ENCODE measurements around the gene ALAS1. TPM values are rescaled to one million over a fixed set of nuclear protein-coding genes. Genes with fewer than 3 reads are reported as not detected.

Gene ALAS1
- total and polyA plus RNA-seq, 12 donors, result 64.9 to 3,700 (median 650) TPM

DNA sequence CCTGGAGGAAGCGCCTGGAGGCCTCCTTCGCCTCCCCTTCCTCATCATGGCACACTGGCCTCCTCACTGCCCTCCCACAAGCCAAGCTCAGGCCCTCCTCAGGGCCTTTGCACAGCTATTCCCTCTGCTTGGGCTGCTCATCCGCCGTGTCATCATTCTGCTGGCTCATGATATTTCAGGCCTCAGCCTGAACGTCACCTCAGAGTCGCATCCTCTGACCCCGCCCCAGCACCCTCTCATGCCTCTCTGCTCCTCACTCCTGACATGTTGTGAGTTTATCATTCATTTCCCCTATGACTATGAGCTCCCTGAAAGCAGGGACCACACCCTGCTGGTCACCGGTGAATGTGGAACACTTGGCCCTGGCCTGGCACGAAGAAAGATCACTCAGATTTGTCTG lies 23.1 kb upstream of the ALAS1 start:
- H3K36me3 ChIP-seq (replicated peaks in 1 of 2), result no peaks in the 10 kb centered on the region
- DNase-seq, result peak in 1 of 7 donors; percentile 35
- TF ChIP-seq POLR2A (IDR thresholded peaks at IDR 0.05), result no peak
- TF ChIP-seq, protein P1, sequence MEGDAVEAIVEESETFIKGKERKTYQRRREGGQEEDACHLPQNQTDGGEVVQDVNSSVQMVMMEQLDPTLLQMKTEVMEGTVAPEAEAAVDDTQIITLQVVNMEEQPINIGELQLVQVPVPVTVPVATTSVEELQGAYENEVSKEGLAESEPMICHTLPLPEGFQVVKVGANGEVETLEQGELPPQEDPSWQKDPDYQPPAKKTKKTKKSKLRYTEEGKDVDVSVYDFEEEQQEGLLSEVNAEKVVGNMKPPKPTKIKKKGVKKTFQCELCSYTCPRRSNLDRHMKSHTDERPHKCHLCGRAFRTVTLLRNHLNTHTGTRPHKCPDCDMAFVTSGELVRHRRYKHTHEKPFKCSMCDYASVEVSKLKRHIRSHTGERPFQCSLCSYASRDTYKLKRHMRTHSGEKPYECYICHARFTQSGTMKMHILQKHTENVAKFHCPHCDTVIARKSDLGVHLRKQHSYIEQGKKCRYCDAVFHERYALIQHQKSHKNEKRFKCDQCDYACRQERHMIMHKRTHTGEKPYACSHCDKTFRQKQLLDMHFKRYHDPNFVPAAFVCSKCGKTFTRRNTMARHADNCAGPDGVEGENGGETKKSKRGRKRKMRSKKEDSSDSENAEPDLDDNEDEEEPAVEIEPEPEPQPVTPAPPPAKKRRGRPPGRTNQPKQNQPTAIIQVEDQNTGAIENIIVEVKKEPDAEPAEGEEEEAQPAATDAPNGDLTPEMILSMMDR (IDR thresholded peaks at IDR 0.05), result no peak
- WGBS, 4 donors, result 76 to 91% (median 83%) methylated on average over 8 to 9 of the region's 9 CpGs
- H3K4me3 ChIP-seq, result no peak overlapping the region
- no peak overlapping the region for H3K27ac ChIP-seq
- intact Hi-C loops (cut with DNase I), result no loop called here
- no peaks in the 10 kb centered on the region for H3K27me3 ChIP-seq
- H3K9me3 ChIP-seq (replicated peaks in 1 of 3), result no peaks in the 10 kb centered on the region
- peaks cover 9 to 19% of the 10 kb centered on the region in 2 donors for H3K4me1 ChIP-seq (replicated peaks in 1 of 2)

DNA sequence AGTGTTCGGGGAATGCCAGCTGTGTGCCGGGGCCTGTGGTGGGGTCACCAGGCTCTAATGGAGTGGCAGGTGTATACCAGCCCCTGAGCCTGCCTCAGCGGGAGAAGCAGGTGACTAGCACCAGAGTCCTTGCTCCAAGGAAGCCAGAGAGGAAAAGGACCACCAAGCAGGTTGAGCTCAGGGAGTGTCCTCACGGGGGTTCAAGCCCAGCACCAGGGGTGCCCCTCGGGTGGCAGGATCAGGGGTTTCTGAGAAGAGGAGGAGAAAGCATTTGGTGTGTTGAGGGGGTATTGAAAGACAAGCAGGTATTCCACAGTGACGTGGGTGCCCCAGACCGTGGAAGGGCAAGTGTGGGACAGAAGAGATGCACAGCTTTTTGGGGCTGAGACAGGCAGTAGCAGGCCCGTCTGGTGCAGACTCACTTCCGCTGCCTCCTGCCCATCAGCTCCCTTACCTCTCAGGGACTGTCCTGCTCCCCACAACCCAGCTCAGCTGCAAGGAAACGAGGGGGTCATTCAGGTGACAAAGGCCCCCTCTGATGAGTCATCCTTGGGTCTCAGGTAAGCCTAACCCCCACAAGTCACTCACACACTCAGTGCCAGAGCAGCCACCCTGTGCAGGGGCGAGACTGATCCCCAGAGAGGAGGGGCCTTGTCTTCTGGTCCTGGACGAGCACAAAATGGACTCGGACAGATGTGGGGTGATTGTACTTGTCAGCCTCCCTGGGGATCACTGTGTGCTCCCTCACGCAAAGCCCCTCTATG lies 22.4 kb upstream of the ALAS1 start:
- 90 to 96% (median 93%) methylated on average over 6 to 14 of the region's 14 CpGs for WGBS, 4 donors
- intact Hi-C loops (cut with DNase I), result no loop called here
- Histone ChIP-seq H3K9me3 (replicated peaks in 1 of 3) (no peaks in the 10 kb centered on the region), H3K36me3 (replicated peaks in 1 of 2) (no peaks in the 10 kb centered on the region), H3K27me3 (no peaks in the 10 kb centered on the region), H3K4me3 (no peak overlapping the region), H3K4me1 (replicated peaks in 1 of 2) (peaks cover 9 to 19% of the 10 kb centered on the region in 2 donors), H3K27ac (peak overlapping the region in 3 of 5 donors; percentile 89 to 96 (median 89))
- peak in 1 of 7 donors; percentile 17 for DNase-seq
- TF ChIP-seq, protein P1 (IDR thresholded peaks at IDR 0.05), result no peak
- TF ChIP-seq POLR2A (IDR thresholded peaks at IDR 0.05), result no peak

DNA sequence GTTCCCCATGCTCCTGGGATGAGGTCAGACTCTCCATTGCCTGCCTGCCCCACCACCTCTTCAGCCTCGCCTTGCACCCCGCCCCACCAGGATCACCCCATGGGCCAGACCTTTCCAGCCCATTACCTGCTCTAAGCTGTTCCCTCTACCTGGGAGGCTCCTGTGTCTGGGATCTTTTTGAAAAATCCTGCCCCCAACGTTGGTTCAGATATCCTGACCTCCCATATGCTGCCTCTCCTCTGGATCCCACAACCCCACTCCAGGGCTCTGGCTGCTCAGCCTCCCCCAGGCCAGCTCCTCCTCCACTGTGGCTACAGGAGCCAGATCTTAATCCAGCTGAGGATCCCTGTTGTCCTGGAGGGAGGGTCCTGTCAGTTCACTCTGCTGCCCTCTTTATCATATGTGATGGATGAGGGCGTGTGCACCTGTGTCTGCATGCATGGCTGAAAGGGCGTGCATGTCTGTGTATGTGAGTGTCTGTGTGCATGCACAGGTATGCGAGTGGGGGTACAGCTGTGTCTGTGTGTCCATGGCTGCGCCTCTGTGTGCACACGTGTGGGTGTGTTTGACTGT lies 21.7 kb upstream of the ALAS1 start:
- Histone ChIP-seq H3K9me3 (replicated peaks in 1 of 3) (no peaks in the 10 kb centered on the region), H3K4me1 (replicated peaks in 1 of 2) (peaks cover 12 to 21% of the 10 kb centered on the region in 2 donors), H3K4me3 (no peak overlapping the region), H3K27me3 (no peaks in the 10 kb centered on the region), H3K27ac (peak overlapping the region; percentile 59 to 96 (median 89)), H3K36me3 (replicated peaks in 1 of 2) (no peaks in the 10 kb centered on the region)
- TF ChIP-seq, protein P1 (IDR thresholded peaks at IDR 0.05), result no peak
- no peak for TF ChIP-seq POLR2A (IDR thresholded peaks at IDR 0.05)
- no peak for DNase-seq
- intact Hi-C loops (cut with DNase I), result no loop called here
- 81 to 85% (median 83%) methylated on average over 7 to 8 of the region's 8 CpGs for WGBS, 4 donors

DNA sequence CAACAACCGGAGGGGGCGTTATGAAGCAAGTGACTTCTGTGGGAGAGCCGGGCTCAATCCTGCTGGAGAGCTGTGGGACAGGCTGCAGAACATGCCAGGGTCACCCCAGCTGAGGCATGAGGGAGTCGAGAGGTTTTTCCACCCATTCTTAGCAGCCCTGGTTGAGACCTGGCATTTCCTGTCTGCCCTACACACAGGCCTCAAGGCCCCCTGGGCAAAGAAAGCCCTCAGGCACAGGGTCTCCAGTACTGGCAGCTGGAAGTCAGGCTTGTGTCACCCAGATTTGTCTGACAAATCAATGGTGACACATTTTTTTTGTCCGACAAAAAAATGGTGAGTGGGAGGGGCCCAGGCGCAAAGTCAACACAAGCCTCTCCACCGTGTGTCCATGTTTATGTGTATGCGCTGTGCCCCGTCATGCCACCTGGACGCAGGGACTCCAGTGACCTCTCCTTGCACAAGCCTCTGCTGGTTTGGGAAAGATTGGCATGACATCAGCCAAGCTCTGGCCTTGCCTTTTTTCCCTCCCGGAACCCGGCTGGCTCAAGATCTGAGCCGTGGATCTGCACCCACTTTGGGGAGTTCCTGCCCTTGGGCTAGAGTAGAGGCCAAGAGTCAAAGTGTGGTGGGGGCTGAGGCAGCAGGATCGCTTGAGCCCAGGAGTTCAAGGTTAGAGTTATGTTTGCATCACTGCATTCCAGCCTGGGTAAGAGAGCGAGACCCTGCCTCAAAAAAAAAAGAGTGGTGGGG lies 20.8 kb upstream of the ALAS1 start:
- intact Hi-C loops (cut with DNase I), result no loop called here
- DNase-seq, result peak; percentile 83 to 97 (median 93)
- Histone ChIP-seq H3K27ac (peak overlapping the region; percentile 62 to 96 (median 89)), H3K27me3 (no peaks in the 10 kb centered on the region), H3K9me3 (replicated peaks in 1 of 3) (no peaks in the 10 kb centered on the region), H3K4me1 (replicated peaks in 1 of 2) (peaks cover 20 to 29% of the 10 kb centered on the region in 2 donors), H3K36me3 (replicated peaks in 1 of 2) (no peaks in the 10 kb centered on the region), H3K4me3 (no peak overlapping the region)
- peak in 1 of 2 donors; percentile 45 for TF ChIP-seq POLR2A (IDR thresholded peaks at IDR 0.05)
- TF ChIP-seq, protein P1 (IDR thresholded peaks at IDR 0.05), result peak in 2 of 6 experiments; percentile 34 to 43
- WGBS, 4 donors, result 35 to 70% (median 41%) methylated on average over 14 to 15 of the region's 15 CpGs

Measured in adrenal gland (tissue), 12 donors.